ENCODE data around the gene SAMD3.
"Not testable (repeated sequence)": the region's sequence is repeated elsewhere in the genome, so short reads cannot be mapped to it uniquely, and the experiment has no call there.

Gene SAMD3

GRCh38 chr6:130240232-130240631 is 17.5 kb upstream of the SAMD3 start:
- TF ChIP-seq EZH2phosphoT487 (IDR thresholded peaks at IDR 0.05; ENCODE audit: borderline replicate concordance) (no peak), CTCF (conservative IDR thresholded peaks at IDR 0.05; ENCODE audit: low read length) (no peak)
- Histone ChIP-seq H3K4me3 (ENCODE audit: low read length, poor library complexity, severe bottlenecking) (no peak overlapping the region), H4K20me1 (ENCODE audit: insufficient read depth, low read length, poor library complexity, severe bottlenecking) (no peaks in the 10 kb centered on the region), H3F3A (ENCODE audit: low read depth) (no peaks in the 10 kb centered on the region), H3K4me1 (ENCODE audit: insufficient read depth, low read length, poor library complexity, severe bottlenecking) (no peaks in the 10 kb centered on the region), H3K79me2 (ENCODE audit: insufficient read depth, low read length) (no peaks in the 10 kb centered on the region), H3K9me3 (ENCODE audit: insufficient read depth, low read depth, low read length) (no peaks in the 10 kb centered on the region), H3K9me2 (replicated peaks; ENCODE audit: low read depth, low read length) (no peaks in the 10 kb centered on the region), H3K27me3 (ENCODE audit: insufficient read depth, low read length, poor library complexity, severe bottlenecking) (no peaks in the 10 kb centered on the region), H3K4me2 (ENCODE audit: low read depth, low read length, poor library complexity, severe bottlenecking) (no peak overlapping the region), H2AFZ (ENCODE audit: low read length) (no peak overlapping the region), H3K36me3 (ENCODE audit: insufficient read depth, low read length) (no peaks in the 10 kb centered on the region), H3K9ac (ENCODE audit: low read depth, low read length, poor library complexity, severe bottlenecking) (no peak overlapping the region)

- no peaks in the 10 kb centered on the region for H3K36me3 ChIP-seq (ENCODE audit: insufficient read depth, low read length)
- no peaks in the 10 kb centered on the region for H3K9me2 ChIP-seq (replicated peaks; ENCODE audit: low read depth, low read length)
- no peaks in the 10 kb centered on the region for H3K9me3 ChIP-seq (ENCODE audit: insufficient read depth, low read depth, low read length)
- TF ChIP-seq CTCF (conservative IDR thresholded peaks at IDR 0.05; ENCODE audit: low read length) (no peak), EZH2phosphoT487 (IDR thresholded peaks at IDR 0.05; ENCODE audit: borderline replicate concordance) (no peak)
- no peak overlapping the region for H3K4me2 ChIP-seq (ENCODE audit: low read depth, low read length, poor library complexity, severe bottlenecking)
- no peak overlapping the region for H3K9ac ChIP-seq (ENCODE audit: low read depth, low read length, poor library complexity, severe bottlenecking)
- H3K4me3 ChIP-seq (ENCODE audit: low read length, poor library complexity, severe bottlenecking) = no peak overlapping the region
- no peaks in the 10 kb centered on the region for H3K27me3 ChIP-seq (ENCODE audit: insufficient read depth, low read length, poor library complexity, severe bottlenecking)
- H3K4me1 ChIP-seq (ENCODE audit: insufficient read depth, low read length, poor library complexity, severe bottlenecking) = no peaks in the 10 kb centered on the region
- H4K20me1 ChIP-seq (ENCODE audit: insufficient read depth, low read length, poor library complexity, severe bottlenecking) = no peaks in the 10 kb centered on the region
- no peaks in the 10 kb centered on the region for H3F3A ChIP-seq (ENCODE audit: low read depth)
- no peak overlapping the region for H2AFZ ChIP-seq (ENCODE audit: low read length)
- no peaks in the 10 kb centered on the region for H3K79me2 ChIP-seq (ENCODE audit: insufficient read depth, low read length)
Observed at GRCh38 chr6:130239755-130240154, 17.0 kb upstream of the SAMD3 start.

- no peaks in the 10 kb centered on the region for H3K9me3 ChIP-seq (ENCODE audit: insufficient read depth, low read depth, low read length)
- no peak for TF ChIP-seq CTCF (conservative IDR thresholded peaks at IDR 0.05; ENCODE audit: low read length)
- TF ChIP-seq EZH2phosphoT487 (IDR thresholded peaks at IDR 0.05; ENCODE audit: borderline replicate concordance) = no peak
- no peak overlapping the region for H2AFZ ChIP-seq (ENCODE audit: low read length)
- no peak overlapping the region for H3K9ac ChIP-seq (ENCODE audit: low read depth, low read length, poor library complexity, severe bottlenecking)
- H3K36me3 ChIP-seq (ENCODE audit: insufficient read depth, low read length) = no peaks in the 10 kb centered on the region
- no peaks in the 10 kb centered on the region for H3K27me3 ChIP-seq (ENCODE audit: insufficient read depth, low read length, poor library complexity, severe bottlenecking)
- no peaks in the 10 kb centered on the region for H4K20me1 ChIP-seq (ENCODE audit: insufficient read depth, low read length, poor library complexity, severe bottlenecking)
- H3K4me2 ChIP-seq (ENCODE audit: low read depth, low read length, poor library complexity, severe bottlenecking) = no peak overlapping the region
- H3K79me2 ChIP-seq (ENCODE audit: insufficient read depth, low read length) = no peaks in the 10 kb centered on the region
- no peaks in the 10 kb centered on the region for H3K4me1 ChIP-seq (ENCODE audit: insufficient read depth, low read length, poor library complexity, severe bottlenecking)
- no peak overlapping the region for H3K4me3 ChIP-seq (ENCODE audit: low read length, poor library complexity, severe bottlenecking)
- H3K9me2 ChIP-seq (replicated peaks; ENCODE audit: low read depth, low read length) = no peaks in the 10 kb centered on the region
- no peaks in the 10 kb centered on the region for H3F3A ChIP-seq (ENCODE audit: low read depth)
Observed at GRCh38 chr6:130233330-130233729, 10.6 kb upstream of the SAMD3 start.

- H2AFZ ChIP-seq (ENCODE audit: low read length); H4K20me1 ChIP-seq (ENCODE audit: insufficient read depth, low read length, poor library complexity, severe bottlenecking); H3F3A ChIP-seq (ENCODE audit: low read depth); H3K4me3 ChIP-seq (ENCODE audit: low read length, poor library complexity, severe bottlenecking); H3K4me2 ChIP-seq (ENCODE audit: low read depth, low read length, poor library complexity, severe bottlenecking); H3K4me1 ChIP-seq (ENCODE audit: insufficient read depth, low read length, poor library complexity, severe bottlenecking); H3K9me3 ChIP-seq (ENCODE audit: insufficient read depth, low read depth, low read length); H3K9ac ChIP-seq (ENCODE audit: low read depth, low read length, poor library complexity, severe bottlenecking); H3K27me3 ChIP-seq (ENCODE audit: insufficient read depth, low read length, poor library complexity, severe bottlenecking); H3K36me3 ChIP-seq (ENCODE audit: insufficient read depth, low read length); H3K79me2 ChIP-seq (ENCODE audit: insufficient read depth, low read length); H3K9me2 ChIP-seq (replicated peaks; ENCODE audit: low read depth, low read length): not testable (repeated sequence)
Observed at GRCh38 chr6:130230531-130230930, 7.8 kb upstream of the SAMD3 start.
